ENCODE data around the gene DKKL1.

DKKL1 gene

GRCh38 chr19:49389406-49389805, 25.7 kb downstream of the DKKL1 start:
- CTCF ChIA-PET: interaction anchor here (1.1 to 4.1 kb wide), 6 partner anchors 11 to 81 kb away, joined by 3 to 26 read pairs (median 16); partner anchors contain the start of gene SLC17A7
- POLR2A ChIA-PET: no interaction called here
- TF ChIP-seq, protein P1, sequence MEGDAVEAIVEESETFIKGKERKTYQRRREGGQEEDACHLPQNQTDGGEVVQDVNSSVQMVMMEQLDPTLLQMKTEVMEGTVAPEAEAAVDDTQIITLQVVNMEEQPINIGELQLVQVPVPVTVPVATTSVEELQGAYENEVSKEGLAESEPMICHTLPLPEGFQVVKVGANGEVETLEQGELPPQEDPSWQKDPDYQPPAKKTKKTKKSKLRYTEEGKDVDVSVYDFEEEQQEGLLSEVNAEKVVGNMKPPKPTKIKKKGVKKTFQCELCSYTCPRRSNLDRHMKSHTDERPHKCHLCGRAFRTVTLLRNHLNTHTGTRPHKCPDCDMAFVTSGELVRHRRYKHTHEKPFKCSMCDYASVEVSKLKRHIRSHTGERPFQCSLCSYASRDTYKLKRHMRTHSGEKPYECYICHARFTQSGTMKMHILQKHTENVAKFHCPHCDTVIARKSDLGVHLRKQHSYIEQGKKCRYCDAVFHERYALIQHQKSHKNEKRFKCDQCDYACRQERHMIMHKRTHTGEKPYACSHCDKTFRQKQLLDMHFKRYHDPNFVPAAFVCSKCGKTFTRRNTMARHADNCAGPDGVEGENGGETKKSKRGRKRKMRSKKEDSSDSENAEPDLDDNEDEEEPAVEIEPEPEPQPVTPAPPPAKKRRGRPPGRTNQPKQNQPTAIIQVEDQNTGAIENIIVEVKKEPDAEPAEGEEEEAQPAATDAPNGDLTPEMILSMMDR (IDR thresholded peaks at IDR 0.05; ENCODE audit: control extremely low read depth, extremely low read depth, low read depth, missing control alignments): no peak
- no peak for DNase-seq (ENCODE audit: extremely low spot score)

- POLR2A ChIA-PET: no interaction called here
- CTCF ChIA-PET: interaction anchor here (0.9 to 4.1 kb wide), 21 partner anchors 9 to 164 kb away, joined by 3 to 33 read pairs (median 7); partner anchors contain the start of genes GFY and SLC17A7
- TF ChIP-seq, protein P1 (IDR thresholded peaks at IDR 0.05; ENCODE audit: control extremely low read depth, extremely low read depth, low read depth, missing control alignments): no peak
Measured at GRCh38 chr19:49390131-49390928, 26.7 kb downstream of the DKKL1 start.

DNA sequence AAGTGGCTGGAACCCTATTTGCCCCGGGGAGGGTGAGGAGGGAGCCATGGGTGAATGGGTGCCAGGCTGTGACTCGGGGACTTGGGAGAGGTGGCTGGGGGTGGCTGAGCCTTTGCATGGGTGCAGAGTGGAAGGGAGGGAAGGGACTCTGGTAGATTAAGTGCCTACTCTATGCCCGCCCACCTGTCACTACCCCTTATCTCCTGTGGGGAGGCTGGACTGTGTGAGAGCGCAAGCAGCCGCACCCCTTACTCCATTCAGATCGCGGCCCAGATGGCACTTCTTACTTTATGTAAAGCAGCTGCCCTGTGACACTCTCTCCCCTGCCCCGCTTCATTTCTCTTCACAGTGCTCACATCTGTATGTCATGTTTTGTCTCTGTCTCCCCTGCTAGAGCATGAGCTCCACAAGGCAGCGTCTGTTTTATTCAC, 27.3 kb downstream of the DKKL1 start:
- peak; percentile 15 for DNase-seq (ENCODE audit: extremely low spot score)
- ChIA-PET CTCF (interaction anchor here (0.7 to 4.1 kb wide), 31 partner anchors 10 to 180 kb away, joined by 3 to 33 read pairs (median 7); partner anchors contain the start of genes GFY and SLC17A7), POLR2A (no interaction called here)
- TF ChIP-seq, protein P1 (IDR thresholded peaks at IDR 0.05; ENCODE audit: control extremely low read depth, extremely low read depth, low read depth, missing control alignments): no peak

More at GRCh38 chr19:49390131-49390928, 26.7 kb downstream of the DKKL1 start:
- peak; percentile 18 for DNase-seq (ENCODE audit: extremely low spot score)

DNA sequence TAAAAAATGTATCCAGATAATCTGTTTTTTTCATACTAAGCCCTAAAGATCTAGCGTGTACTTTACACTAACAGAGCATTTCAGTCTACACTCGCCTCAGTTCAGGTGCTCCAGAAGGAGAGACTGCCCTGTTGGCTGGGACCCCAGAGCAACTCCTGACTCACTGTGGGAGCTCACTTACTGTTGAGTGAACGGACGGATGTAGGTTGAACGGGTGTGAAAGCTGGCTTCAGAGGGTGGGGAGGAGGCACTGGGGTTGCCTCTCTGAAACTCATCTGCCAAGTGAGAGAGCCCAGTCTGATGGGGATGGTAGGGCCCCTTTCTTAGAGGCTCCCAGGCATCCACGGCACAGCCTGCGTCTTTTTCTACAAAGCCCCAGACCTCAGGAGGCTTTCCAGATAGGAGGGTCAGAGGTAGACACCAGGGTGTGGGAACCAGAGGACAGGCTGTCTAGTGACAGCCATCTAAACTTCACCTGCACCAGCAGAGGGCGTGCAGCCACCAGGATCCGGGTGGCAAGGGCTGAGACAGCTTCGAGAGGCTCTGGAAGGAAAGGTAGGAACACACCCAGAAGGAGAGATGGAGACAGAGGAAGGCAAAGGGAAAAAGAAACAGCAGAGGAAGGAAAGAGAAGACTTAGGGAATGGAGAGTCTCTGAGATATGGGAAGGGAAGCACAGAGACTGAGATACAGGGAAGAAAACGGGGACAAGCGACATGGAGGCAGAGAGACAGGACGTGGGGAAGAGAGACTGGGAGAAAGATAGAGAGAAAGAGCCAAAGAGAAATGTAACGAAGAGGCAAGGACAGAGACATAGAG, 28.1 kb downstream of the DKKL1 start:
- DNase-seq (ENCODE audit: extremely low spot score): peak; percentile 88
- TF ChIP-seq, protein P1 (IDR thresholded peaks at IDR 0.05; ENCODE audit: control extremely low read depth, extremely low read depth, low read depth, missing control alignments): peak; percentile 89
- ChIA-PET POLR2A (no interaction called here), CTCF (interaction anchor here (0.7 to 4.1 kb wide), 34 partner anchors 9 to 179 kb away, joined by 3 to 33 read pairs (median 6); partner anchors contain the start of genes FLT3LG, GFY and SLC17A7)

DNA sequence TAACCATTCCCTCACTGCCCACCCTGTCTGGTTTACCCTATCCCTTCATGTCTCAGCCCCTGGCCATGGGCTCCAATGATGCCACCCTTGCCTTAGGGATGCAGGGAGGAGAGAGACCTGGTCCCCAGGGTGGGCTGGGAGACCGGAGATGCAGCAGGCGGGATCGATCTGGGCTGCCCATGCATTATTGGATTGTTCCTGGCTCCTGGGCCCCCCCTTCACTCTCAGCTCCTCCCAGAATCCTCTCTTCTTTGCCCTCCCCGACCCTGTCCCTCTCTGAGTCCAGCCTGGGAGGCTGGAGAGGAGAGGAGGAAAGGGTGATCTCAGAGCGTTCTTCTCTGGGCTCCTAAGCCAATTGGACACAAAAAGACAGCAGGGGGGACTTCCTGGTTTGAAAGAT, 30.2 kb downstream of the DKKL1 start:
- DNase-seq (ENCODE audit: extremely low spot score): no peak
- POLR2A ChIA-PET: no interaction called here
- TF ChIP-seq, protein P1 (IDR thresholded peaks at IDR 0.05; ENCODE audit: control extremely low read depth, extremely low read depth, low read depth, missing control alignments): no peak
- CTCF ChIA-PET: interaction anchor here (1.0 to 1.9 kb wide), 4 partner anchors 15 to 176 kb away, joined by 3 to 4 read pairs (median 4); no protein-coding TSS in a partner anchor
